GM12865 (cell line): Measurements from ENCODE around the gene MAN1B1.

Experiments
- DNase-seq: peaks from one replicate; pipeline ENCODE4 v3.0.0; 2010; ENCODE audit warnings: low read depth
- H3K4me3 ChIP-seq: 2 replicates; pipeline ENCODE4 v1.5.1; 2011; ENCODE audit warnings: mild to moderate bottlenecking, low read depth, low read length, control low read depth
- CTCF ChIP-seq: IDR thresholded peaks from 2 replicates; pipeline ENCODE4 v1.5.1; 2011; ENCODE audit warnings: low read length, control low read depth, low read depth, inconsistent platforms; ENCODE audit not compliant: insufficient read depth; ENCODE audit errors: missing control alignments

Gene MAN1B1

DNA sequence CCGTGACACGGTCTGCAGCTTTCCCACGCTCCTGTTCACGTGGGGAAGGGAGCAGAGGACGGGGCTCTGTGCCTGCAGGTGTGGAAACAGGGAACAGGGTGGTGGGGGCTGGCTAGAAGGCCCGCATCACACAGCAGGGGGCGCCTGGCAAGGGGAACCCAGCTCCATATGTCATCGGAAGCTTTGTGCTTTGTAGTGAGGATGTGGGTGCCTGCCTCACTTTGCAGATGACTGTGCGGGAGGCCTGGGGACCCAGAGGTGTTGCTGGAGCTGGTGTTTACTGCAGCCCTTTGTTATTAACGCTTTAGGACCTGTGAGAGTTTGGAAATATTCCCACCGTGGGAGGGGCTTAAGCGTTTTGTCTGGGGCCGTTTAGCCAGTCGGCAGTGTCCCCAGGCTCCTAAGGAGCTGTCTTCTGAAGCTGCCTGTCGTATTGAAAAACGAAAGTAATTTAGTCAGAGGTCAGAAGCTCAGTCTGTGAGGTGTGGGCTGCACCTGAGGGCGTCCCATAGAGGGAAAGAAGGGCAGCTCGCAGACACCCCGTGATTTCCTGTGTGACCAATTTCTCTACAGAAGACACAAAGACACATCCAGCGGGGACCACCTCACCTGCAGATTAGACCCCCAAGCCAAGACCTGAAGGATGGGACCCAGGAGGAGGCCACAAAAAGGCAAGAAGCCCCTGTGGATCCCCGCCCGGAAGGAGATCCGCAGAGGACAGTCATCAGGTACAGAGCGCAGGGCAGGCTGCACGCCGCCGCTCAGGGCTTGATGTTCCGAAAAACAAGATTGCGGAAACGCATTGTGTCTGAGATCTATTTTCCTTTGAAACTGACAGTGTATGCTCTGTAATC, 9.1 kb downstream of the MAN1B1 start:
- peak; percentile 81 for TF ChIP-seq CTCF
- DNase-seq = peak; percentile 86
- H3K4me3 ChIP-seq = peak overlapping the region; percentile 57

GRCh38 chr9:137096785-137097546, 10.2 kb downstream of the MAN1B1 start:
- no peak for DNase-seq
- H3K4me3 ChIP-seq = no peak overlapping the region
- TF ChIP-seq CTCF = no peak

DNA sequence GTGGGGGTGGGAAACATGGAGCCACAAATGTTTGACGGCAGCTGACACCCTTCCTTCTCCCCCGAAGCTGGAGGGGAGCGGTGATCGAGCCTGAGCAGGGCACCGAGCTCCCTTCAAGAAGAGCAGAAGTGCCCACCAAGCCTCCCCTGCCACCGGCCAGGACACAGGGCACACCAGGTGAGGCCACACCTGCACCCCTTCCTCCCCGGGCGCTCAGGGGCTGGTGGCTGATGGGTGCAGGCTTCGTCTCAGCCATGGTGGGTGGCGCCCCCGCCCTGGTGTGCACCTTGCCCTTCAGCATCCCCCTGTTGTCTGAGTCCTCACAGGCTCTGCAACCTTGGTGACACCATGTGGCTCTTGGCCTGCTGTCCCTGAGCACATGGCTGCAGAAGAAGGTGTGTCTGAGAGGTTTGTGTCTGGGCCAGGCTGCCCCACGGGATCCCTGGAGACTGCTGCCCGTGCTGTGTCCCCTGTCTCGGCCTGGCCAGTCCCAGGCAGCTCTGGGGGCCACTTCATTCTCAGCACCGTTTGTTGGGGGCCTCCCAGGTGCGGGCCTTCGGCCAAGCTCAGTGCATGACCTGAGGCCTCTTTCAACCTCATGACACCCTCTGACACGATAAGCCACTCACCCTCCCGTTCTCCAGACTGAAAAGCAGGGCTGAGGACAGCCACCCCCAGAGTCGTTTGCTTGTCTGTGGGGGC, 11.1 kb downstream of the MAN1B1 start:
- DNase-seq = no peak
- H3K4me3 ChIP-seq = no peak overlapping the region
- no peak for TF ChIP-seq CTCF

DNA sequence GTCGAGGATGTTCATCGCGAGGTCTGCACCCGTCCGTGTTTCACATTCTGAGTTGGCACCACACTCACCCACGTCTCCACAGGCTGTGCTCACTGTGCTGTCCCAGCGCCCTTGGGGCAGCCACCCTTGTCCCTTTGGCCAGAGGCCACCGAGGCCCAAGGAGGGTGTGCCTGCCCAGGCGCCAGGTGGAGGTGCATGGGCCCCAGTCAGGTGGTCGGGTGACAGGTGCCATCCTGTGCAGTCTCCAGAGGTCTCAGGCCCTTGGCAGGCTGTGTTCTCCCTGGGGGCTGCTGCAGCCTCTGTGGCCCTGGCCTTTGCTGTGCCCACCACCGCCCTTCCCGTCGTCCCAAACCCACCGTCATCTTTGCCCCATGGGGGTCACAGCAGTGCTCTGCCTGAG, 12.4 kb downstream of the MAN1B1 start:
- TF ChIP-seq CTCF = no peak
- H3K4me3 ChIP-seq = no peak overlapping the region
- DNase-seq = no peak

DNA sequence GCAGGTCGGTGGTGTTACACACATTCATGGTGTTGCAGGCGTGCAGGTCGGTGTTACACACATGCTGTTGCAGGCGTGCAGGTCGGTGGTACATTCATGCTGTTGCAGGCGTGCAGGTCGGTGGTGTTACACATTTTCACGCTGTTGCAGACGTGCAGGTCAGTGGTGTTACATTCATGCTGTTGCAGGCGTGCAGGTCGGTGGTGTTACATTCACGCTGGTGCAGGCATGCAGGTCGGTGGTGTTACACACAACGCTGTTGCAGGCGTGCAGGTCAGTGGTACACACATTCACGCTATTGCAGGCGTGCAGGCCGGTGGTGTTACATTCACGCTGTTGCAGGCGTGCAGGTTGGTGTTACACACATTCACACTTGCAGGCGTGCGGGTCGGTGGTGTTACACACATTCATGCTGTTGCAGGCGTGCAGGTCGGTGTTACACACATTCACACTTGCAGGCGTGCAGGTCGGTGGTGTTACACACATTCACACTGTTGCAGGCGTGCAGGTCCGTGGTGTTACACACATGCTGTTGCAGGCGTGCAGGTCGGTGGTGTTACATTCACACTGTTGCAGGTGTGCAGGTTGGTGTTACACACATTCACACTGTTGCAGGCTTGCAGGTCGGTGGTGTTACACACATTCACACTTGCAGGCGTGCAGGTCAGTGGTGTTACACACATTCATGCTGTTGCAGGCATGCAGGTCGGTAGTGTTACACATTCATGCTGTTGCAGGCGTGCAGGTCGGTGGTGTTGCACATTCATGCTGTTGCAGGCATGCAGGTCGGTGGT, 16.6 kb downstream of the MAN1B1 start:
- H3K4me3 ChIP-seq = no peak overlapping the region
- no peak for DNase-seq
- no peak for TF ChIP-seq CTCF

- H3K4me3 ChIP-seq = no peak overlapping the region
- no peak for TF ChIP-seq CTCF
- DNase-seq = no peak
These were observed 19.3 kb downstream of the MAN1B1 start for GRCh38 chr9:137105814-137106661.
